Activated T-cell treated with anti-CD3 and anti-CD28 coated beads for 24 hours (primary cell): ENCODE data around the gene SRP9.
"Not testable (repeated sequence)": the region's sequence is repeated elsewhere in the genome, so short reads cannot be mapped to it uniquely, and the experiment has no call there.

ENCODE experiments used
- DNase-seq: peaks from one replicate; pipeline ENCODE4 v3.0.0-alpha.2; 2020; ENCODE audit warnings: low read depth

Gene SRP9

DNA sequence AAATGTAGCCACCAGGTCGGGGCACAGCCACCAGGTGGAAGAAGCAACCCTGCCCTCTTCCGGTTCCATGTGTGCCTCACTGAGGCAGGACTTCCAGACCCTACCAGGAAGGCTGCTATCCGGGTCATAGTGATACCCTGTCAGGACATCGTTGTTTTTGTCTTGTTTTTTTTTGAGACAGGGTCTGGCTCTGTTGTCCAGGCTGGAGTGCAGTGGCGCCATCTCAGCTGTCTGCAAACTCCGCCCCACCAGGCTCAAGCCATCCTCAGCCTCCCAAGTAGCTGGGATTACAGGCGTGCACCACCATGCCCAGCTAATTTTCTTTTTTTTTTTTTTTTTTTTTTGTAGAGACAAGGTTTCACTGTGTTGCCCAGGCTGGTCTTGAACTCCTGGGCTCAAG, 37.5 kb downstream of the SRP9 start:
- DNase-seq = not testable (repeated sequence)

DNA sequence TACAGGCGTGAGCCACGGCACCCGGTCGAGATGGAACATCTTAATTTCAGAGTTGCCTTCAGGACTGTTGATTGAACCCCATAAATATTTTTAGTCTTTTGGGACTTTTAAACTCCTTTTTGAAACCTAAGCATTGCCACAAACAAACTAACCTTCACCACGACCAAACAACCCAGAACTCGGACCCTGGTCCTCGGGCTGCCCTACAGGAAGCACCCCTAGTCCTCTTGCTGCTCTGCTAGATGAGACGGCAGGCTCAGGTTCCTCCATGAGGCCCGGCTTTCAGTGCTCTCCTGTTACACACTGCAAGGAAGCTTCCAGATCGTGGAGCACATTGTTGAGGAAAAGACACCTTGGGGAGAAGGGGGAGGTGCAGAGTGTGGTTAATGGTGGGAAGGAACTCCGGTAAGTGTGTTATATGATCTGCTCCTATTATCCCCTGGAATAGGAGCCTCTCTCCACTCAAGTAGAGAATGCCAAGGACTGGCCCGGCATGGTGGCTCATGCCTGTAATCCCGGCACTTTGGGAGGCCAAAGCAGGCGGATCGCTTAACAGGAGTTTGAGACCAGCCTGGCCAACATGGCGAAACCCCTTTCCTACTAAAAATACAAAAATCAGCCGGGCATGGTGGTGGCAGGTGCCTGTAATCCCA, 38.0 kb downstream of the SRP9 start:
- DNase-seq = no peak

DNA sequence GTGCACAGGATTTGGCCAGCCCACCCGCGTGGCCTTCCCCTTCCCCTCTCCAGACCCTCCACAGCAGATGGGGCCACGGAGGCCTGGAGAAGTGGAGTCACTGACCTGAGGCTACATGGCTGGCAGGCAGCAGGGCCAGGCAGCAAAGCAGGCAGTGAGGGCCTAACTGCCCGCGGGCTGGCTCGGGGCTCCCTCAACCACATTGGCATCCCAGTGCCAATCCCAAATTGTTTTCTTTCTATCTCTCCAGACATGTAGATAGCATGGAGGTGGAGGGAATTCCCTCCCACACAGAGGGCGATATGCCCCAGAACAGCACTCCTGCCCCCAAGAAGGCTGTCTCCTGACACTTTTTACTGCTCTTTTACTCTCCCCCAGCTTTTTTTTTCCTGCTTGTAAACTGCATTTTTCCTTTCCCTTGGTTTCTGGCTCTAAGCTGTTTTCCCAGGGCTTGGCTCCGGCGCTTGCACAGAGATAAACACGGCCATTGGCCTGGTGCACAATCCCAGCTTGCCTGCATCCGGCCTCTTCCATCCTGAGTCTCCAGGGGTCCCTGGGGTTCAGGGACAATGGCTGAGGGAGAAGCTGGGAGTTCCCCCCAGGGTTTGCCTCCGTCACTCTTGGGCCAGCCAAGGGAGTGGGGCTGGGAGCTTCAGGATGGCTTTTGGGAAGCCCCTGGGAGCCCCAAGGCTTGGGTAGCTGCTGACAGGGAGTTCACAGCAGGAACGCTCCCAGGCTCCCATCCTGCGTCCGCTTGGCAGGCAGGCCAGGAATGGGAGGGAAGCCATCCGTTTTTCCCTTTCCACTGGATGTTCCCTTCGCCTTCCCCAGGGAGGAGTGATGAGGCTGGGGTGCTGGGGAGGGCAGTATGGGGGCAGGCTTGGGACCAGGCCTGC, 39.3 kb downstream of the SRP9 start:
- DNase-seq = no peak

DNA sequence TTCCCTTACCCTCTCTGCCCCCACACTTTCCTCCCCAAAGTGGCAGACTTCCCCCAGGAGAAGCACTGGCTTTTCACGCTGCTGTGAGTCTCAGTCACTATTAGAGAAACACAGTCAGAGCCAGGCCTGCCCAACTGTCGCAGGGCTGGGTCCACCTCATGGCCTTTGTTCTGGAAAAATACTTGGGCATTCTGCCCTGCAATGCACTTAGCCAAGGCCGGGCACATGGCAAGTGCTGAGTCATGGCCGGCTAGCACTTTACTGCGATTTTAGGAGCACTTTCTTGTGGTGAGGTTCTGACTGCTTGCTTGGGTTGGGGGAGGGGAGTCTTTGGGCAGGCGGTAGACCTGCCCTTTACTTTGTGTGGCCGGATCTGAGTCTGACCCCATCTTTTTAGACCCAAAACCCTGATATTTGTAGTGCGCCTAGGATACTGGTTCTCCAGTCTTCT, 40.0 kb downstream of the SRP9 start:
- no peak for DNase-seq

DNA sequence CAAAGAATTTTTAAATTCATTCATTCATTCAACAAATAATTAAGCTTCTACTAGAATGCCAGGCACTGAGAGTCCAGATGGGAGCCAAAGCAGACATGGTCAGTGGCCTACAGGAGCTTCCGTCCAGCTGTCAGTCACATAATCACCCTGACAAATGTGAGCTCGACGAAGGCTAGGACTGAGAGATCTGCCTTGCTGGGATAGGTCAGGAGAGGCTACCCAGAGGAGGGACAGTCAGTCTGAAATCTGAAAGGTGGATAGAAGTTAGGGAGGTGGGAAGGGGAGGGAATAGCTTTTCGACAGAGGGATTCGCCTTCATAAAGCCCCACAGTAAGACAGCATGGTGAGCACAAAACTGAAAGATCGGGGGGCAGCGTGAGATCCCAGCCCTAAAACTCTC, 40.6 kb downstream of the SRP9 start:
- no peak for DNase-seq

DNA sequence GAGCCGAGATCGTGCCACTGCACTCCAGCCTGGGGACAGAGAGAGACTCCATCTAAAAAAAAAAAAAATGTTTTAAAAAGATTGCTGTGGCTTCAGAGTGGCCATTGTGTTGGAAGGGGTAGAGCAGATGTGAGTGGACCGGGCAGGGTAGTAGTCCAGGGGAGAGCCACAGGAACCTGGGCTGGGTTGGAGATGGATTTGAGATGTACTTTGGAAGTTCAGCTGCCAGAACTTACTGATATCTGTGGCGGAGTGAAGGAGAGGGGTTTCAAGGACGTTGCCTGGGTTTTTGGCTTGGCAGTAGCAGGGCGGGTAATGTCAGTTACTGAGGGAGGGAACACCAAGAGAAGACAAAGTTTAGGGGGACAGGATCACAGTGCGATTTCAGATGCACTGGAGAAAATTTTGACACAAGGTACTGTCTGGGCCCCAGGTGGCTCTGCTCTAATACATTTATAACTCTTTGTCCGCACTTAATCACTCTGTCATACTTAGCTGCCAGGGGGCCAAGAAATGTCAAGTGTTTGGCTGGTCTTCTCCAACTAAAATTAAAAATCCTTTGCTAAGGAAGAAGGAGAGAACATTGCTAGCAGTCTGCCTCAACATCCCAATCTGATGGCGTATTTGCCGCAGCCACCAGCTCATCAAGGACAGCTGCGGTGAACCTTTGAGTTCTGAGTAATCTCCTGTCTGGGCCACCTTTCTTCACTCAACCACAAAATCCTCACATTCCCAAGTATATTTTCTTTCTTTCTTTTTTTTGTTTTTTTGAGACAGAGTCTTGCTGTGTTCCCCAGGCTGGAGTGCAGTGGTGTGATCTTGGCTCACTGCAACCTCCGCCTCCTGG, 41.9 kb downstream of the SRP9 start:
- no peak for DNase-seq

DNA sequence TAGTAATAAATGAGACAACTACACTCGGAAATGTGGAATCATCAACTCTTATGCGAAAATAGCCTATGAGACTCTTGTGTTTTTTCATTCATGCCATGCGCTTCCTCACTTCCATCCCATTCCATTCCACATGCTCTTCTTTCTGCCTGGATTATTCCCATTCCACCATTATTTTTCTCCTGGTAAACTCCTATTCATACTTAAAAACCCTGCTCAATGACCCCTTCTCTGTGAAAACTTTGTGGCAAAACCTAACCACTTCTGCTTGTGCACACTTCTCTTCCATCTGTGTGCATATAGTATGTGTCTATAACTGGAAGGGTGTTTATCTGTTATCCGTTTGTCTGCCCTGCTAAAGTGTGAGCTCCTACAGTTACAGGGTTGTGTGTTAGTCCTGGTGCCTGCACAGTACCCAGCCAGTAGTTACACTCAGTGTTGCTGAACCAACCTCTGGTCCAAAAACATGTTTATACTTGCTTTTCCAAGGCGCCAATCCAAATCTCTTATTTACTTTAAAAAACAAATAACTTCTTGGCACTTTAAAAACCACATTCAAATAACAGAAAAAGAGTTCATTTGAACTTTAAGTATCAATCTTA, 43.0 kb downstream of the SRP9 start:
- DNase-seq = no peak

DNA sequence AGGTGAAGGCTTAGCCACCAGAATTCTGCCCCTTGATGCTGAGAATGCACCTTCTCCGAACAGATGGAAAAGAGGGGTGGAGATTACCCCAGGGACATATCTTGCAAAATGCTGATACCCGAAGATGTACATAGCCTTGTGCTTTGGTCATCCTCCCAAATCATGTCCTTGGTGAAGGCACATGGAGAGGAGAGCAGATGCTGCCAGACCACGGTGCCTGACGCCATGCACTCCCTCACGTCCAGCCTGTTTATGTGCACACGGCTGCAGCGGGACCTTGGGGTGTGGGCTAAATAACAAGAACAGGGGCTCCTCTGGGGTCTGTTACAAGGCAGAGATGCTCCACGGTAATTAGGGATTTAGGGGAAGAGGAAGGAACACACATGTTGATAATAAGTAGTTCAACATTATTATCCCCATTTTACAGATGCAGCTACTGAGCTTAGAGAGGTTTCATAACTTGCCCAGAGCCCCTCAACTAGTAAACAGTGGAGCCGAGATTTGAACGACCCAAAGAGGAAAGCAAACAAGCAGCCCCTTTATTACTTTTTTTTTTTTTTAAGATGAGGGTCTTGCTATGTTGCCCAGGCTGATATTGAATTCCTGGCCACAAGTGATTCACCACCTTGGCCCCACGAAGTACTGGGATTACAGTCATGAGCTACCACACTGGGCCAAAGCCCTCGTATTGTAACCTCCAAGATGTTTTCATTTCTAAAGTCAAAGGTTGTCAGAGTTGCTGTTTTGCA, 45.2 kb downstream of the SRP9 start:
- DNase-seq = no peak

DNA sequence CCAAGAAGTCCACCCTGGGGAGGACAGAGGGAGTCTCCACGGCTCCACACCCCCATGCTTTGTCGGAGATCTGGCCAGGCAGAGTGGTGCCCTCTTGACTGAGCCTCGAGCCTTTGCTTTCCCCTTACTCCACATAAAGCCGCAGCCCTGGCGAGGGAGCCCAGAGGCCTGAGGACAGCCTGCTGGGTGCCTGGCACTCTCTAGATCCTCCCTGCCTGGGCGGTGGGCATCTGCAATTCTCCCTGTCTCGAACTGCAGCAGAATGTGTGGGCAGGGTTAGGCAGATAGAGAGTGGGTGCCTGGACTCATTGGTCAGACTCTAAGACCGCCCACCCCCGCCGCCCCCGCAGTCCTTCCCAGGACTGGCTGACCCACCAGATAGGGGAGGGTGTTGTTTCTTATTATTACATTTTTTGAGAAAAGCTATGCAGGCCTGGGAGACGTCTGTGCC, 46.2 kb downstream of the SRP9 start:
- no peak for DNase-seq

DNA sequence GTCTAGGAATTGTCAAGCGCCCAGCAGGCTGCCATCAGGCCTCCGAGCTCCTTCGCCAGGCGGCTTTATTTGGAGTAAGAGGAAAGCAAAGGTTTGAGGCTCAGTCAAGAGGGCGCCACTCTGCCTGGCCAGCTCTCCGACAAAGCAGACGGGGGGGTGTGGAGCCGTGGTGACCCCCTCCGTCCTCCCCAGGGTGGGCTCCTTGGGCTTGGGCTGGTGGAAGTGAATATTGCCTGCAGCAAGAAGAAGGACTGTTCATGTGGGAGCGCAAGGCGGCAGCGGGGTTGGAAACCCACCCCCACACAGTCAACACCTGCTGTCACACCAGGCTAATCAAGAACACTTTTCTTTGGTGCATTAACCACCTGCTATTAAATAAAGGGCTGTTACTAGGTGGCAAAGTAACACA, 46.9 kb downstream of the SRP9 start:
- no peak for DNase-seq

DNA sequence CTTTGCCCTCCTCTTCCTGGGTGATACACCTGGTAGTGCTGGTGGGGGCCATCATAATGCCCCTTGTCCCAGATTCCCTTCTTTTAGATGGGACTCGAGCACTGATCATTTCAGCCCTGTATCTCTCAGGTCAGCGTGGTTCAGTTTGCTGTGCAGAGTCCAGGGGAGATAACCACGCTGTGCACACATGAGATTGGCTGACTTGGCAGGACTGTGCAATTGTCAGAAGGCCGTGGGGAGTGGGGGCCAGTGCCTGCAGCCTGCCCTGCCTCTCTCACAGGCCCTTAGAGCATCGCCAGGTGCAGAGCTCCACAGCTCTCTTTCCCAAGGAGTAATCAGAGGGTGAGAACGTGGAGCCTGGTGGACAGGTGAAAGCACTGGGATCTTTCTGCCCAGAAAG, 47.5 kb downstream of the SRP9 start:
- DNase-seq = no peak

DNA sequence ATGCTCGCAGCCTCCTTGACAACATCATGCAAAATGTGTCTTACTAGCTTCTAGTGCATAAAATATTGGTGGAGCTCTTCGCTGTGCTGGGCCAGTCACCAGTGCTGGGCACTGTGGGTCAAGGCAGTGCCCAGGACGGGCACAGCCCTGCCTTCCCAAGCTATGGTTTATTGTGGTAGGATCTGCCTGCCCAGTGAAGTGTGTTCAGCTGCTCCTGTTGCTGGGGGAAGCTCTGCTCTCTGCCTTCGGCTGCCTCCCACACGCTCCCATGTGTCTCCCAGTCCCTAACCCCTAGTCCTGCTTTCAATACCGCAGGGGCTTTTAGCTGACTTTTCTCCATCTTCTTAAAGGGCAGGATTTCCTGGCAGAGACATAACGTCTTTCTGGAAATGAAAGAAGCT, 48.0 kb downstream of the SRP9 start:
- no peak for DNase-seq

DNA sequence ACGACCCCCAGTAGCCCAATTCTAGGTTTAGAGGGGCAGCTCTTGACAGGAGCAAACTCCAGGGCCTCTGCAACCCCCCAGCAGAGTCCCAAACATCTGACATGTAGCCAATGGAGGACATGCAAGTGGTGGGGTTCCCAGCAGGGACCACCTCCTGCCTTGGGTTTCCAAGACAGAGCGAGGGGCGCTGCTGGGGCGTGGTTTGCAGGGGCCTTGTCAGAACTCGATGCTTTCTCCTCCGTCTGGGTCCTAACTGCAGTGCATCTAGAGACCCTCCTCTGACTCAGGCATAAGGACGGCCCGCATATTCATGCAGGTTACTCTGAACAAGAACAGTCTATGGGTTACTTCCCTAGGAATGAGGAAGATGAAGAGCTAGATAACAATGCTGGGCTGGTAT, 49.5 kb downstream of the SRP9 start:
- no peak for DNase-seq

DNA sequence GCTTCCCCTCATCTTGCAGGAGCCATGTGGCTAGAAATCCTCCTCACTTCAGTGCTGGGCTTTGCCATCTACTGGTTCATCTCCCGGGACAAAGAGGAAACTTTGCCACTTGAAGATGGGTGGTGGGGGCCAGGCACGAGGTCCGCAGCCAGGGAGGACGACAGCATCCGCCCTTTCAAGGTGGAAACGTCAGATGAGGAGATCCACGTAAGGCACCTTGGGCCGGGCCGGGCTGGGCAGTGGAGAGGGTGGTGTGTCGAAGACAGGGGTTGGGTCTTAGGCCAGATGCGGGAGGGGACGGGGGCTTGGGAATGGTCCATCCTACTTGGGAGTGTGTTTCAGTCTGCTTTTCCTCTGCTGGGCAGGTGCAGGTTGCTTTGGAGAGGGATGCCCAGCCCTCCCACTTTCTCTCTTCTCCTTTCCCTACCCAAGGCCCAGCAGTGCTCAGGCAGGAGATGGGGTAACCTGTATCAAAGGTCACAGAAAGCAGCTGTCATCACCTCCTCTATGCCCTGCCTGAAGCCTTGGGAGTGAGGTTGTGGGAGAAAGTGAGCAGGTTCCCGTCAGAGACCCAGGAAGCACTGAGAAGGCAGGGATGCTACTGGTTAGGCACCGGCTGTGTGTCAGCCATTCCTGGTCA, 51.2 kb downstream of the SRP9 start:
- no peak for DNase-seq

DNA sequence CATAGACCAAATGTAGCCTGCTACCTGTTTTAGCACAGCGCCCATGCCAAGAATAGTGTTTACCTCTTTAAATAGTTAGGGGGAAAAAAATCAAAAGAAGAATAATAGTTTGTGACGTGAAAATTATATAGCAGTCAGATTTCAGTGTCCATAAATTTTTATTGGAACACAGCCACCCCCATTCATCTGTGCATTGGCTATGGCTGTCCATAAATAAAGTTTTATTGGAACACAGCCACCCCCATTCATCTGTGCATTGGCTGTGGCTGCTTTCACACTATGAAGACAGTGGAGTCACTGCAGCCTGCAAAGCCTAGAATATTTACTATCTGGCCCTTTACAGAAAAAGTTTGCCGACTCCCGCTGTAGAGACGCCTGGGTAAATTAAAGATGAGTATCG, 53.2 kb downstream of the SRP9 start:
- DNase-seq = no peak

DNA sequence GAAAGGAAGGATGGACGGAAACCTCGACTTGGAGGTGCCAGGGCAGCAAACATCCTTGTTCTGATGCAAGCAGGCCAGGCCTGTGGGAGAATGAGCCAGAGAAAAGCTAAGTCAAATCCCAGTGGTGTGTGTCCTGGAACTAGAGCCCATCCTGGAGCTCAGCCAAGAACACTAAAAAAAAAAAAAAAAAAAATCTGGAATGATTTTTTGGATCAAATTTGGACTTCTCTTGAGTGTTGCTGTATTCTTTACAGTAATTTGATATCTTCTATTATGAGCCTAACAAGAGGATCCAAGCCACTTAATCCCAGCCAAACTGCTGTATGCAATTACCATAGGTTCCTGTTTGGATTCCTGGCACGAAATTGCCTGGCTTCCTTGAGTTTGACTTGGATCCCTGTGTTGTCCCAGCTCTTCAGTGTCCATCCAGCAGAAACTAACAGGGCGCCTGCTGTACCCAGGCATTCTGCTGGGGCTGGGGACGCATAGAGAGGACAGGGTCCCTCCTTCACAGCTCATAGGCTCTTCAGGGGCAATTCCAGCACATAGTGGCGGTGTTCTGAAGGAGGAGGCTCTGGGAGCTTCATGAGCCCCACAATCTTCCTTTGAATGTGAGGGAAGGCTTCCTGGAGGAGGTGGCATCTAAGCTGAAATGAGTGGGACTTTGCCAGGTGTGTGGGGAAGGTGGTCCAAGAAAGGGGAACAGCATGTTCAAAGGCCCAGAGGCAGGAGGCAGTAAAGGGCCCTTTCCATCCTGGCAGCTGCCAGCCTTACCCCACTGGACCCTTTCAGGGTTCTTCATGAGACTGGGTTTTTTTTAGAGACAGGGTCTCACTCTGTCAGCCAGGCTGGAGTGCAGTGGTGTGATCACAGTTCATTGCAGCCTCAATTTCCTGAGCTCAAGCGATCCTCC, 57.0 kb downstream of the SRP9 start:
- DNase-seq = no peak

DNA sequence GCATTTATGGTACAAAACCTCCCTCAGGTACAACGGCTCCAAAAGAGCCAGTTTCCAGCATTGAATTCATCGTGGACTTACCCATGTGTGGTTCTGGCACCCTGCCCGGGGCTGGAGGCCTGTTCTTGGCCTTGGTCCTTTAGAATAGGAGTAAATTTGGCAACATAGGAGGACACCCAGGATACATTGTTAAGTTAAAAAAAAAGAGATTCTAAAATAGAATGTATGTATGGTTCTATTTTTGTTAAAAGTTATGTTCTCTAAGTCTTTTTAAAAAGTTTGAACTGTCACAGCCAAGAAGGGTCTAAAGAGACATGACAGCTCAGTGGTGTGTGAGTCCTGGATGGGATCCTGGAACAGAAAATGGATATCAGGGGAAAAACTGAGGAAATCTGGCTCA, 58.2 kb downstream of the SRP9 start:
- no peak for DNase-seq

DNA sequence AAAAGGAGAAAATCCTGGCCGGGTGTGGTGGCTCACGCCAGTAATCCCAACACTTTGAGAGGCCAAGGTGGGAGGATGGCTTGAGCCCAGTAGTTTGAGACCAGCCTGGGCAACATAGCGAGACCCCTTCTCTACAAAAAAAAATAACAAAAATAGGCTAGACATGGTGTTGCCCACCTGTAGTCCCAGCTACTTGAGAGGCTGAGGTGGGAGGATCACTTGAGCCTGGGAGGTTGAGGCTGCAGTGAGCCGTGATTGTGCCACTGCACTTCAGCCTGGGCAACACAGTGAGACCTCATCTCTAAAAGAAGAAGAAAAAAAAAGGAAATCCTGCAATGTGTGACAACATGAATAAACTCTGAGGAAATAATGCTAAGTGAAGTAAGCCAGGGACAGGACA, 58.7 kb downstream of the SRP9 start:
- not testable (repeated sequence) for DNase-seq

DNA sequence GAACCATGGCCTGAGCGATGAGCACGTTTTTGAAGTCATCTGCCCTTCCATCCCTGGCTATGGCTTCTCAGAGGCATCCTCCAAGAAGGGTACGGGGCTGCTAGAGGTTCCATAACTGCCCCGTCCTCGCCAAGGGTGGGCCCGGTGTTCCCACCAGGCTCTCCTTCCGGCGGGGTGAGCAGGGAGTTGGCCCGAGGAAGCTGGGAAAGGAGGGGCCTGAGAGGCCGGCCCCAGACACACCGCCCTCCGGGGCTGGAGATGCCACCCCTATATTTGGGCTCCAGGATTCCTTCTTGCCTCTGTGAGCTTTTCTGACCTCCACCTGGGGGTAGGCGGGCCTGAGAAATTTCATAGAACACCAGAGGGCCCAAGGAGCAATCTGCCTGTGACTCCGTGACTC, 61.2 kb downstream of the SRP9 start:
- no peak for DNase-seq
